Type B pancreatic cell (in vitro differentiated cells): ENCODE results near the gene LRRC8B. TPM values are rescaled to one million over a fixed set of nuclear protein-coding genes. Genes with fewer than 3 reads are reported as not detected.
A peak's percentile ranks its signal among the peaks of the same experiment; 100 is the strongest.
"Not testable (repeated sequence)": the region's sequence is repeated elsewhere in the genome, so short reads cannot be mapped to it uniquely, and the experiment has no call there.

ENCODE experiments used
- DNase-seq: peaks from one replicate; pipeline ENCODE4 v3.0.0; 2021; ENCODE audit warnings: mixed read lengths; ENCODE audit not compliant: unreplicated experiment; ENCODE audit errors: extremely low spot score
- H3K27ac Mint-ChIP-seq: 2 replicates; pipeline ENCODE4 v1.8.0; 2021; ENCODE audit warnings: mild to moderate bottlenecking, mixed read lengths
- H3K27me3 Mint-ChIP-seq: 2 replicates; pipeline ENCODE4 v1.8.0; 2021; ENCODE audit warnings: mixed read lengths
- H3K36me3 Mint-ChIP-seq: 2 replicates; pipeline ENCODE4 v1.8.0; 2021; ENCODE audit warnings: mixed read lengths
- H3K4me1 Mint-ChIP-seq: one replicate; pipeline ENCODE4 v1.8.0; 2021; ENCODE audit warnings: mixed read lengths; ENCODE audit not compliant: unreplicated experiment
- H3K4me3 Mint-ChIP-seq: 2 replicates; pipeline ENCODE4 v1.8.0; 2021; ENCODE audit warnings: mild to moderate bottlenecking, mixed read lengths
- H3K9me3 Mint-ChIP-seq: 2 replicates; pipeline ENCODE4 v1.8.0; 2021; ENCODE audit warnings: mixed read lengths
- CTCF ChIP-seq: fragments of 200-600 bp; sonication (generic); conservative IDR thresholded peaks from 2 replicates; pipeline ENCODE4 v1.5.0; 2021; ENCODE audit warnings: antibody characterized with exemption, mild to moderate bottlenecking
- total RNA-seq: library from RNA; stranded (reverse); gene quantifications from 2 replicates; pipeline ENCODE4 v1.2.1, GENCODE V29; 2021; ENCODE audit warnings: low replicate concordance

LRRC8B gene
- total RNA-seq, 1 donor from 2014 or later, result 12.2 TPM

DNA sequence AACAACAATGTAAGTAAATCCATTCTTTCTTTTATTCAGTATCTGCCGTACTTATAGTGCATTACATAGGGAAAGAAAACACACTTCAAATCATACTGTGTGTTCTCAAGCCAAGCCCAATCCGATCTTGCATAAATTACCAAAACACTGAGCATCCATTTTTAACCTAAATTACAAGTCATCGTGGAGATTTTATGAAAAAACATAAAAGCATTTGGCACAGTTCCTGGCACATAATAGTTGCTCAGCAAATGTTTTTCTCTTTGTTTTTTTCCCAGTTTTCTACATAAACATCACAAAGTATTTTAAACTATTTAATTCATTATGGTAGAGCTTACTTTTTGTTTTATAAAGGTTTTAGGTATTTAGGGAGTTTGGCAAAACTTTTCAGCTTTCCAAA lies 60.2 kb downstream of the LRRC8B start:
- DNase-seq, result no peak
- no peaks in the 10 kb centered on the region for H3K4me1 Mint-ChIP-seq
- H3K9me3 Mint-ChIP-seq, result no peaks in the 10 kb centered on the region
- no peak for TF ChIP-seq CTCF
- no peak overlapping the region for H3K4me3 Mint-ChIP-seq
- no peak overlapping the region for H3K27ac Mint-ChIP-seq
- H3K36me3 Mint-ChIP-seq, result peaks cover 18% of the 10 kb centered on the region
- no peaks in the 10 kb centered on the region for H3K27me3 Mint-ChIP-seq

- Mint-ChIP-seq H3K4me1 (peaks cover 5% of the 10 kb centered on the region), H3K36me3 (peaks cover 12% of the 10 kb centered on the region), H3K27me3 (no peaks in the 10 kb centered on the region), H3K27ac (peak overlapping the region; percentile 9), H3K9me3 (no peaks in the 10 kb centered on the region), H3K4me3 (no peak overlapping the region)
- DNase-seq, result no peak
- TF ChIP-seq CTCF, result no peak
Observed at GRCh38 chr1:89587729-89588161, 63.1 kb downstream of the LRRC8B start.

- Mint-ChIP-seq H3K9me3 (no peaks in the 10 kb centered on the region), H3K4me1 (peaks cover 5% of the 10 kb centered on the region), H3K27ac (no peak overlapping the region), H3K27me3 (no peaks in the 10 kb centered on the region), H3K36me3 (peaks cover 11% of the 10 kb centered on the region), H3K4me3 (no peak overlapping the region)
- no peak for DNase-seq
- no peak for TF ChIP-seq CTCF
Observed at GRCh38 chr1:89588480-89588879, 63.9 kb downstream of the LRRC8B start.

DNA sequence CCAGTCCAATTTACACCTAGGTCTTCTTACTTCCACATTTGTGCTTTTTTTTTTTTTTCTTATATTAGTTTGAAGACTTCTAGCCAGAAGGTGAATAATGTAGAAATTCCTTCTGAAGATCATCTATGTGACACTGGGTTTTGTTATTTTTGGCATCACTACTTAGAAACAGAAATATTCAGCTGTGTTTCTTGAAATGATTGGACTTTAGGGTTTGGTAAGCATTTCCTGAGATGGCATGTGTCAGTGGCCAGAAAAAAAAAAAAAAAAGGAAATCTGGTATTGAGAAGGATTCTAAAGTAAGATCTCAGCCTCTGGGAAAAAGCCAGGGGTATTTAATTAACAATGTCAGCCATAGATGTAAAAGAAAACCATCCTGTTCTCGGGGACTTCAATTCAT lies 64.9 kb downstream of the LRRC8B start:
- Mint-ChIP-seq H3K9me3 (no peaks in the 10 kb centered on the region), H3K4me1 (peaks cover 5% of the 10 kb centered on the region), H3K27ac (no peak overlapping the region), H3K4me3 (no peak overlapping the region), H3K27me3 (no peaks in the 10 kb centered on the region), H3K36me3 (peaks cover 8% of the 10 kb centered on the region)
- DNase-seq, result no peak
- TF ChIP-seq CTCF, result no peak

GRCh38 chr1:89590341-89591080 lies 65.9 kb downstream of the LRRC8B start:
- Mint-ChIP-seq H3K36me3 (peaks cover 4% of the 10 kb centered on the region), H3K4me3 (no peak overlapping the region), H3K9me3 (no peaks in the 10 kb centered on the region), H3K27ac (no peak overlapping the region), H3K27me3 (no peaks in the 10 kb centered on the region), H3K4me1 (peaks cover 5% of the 10 kb centered on the region)
- TF ChIP-seq CTCF, result no peak
- no peak for DNase-seq

DNA sequence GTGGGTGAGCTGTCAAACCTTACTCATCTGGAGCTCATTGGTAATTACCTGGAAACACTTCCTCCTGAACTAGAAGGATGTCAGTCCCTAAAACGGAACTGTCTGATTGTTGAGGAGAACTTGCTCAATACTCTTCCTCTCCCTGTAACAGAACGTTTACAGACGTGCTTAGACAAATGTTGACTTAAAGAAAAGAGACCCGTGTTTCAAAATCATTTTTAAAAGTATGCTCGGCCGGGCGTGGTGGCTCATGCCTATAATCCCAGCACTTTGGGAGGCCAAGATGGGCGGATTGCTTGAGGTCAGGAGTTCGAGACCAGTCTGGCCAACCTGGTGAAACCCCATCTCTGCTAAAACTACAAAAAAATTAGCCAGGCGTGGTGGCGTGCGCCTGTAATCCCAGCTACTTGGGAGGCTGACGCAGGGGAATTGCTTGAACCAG lies 68.3 kb downstream of the LRRC8B start:
- H3K9me3 Mint-ChIP-seq, H3K27me3 Mint-ChIP-seq: not testable (repeated sequence)

More for the DNA sequence above, 68.3 kb downstream of the LRRC8B start:
- not testable (repeated sequence) for H3K27ac Mint-ChIP-seq, H3K36me3 Mint-ChIP-seq, H3K4me1 Mint-ChIP-seq, H3K4me3 Mint-ChIP-seq, DNase-seq
